ELF-1 (cell line): Measurements from ENCODE around the gene STPG2.

Source experiments
- DNase-seq: peaks from one replicate; pipeline ENCODE4 v3.0.0-alpha.2; 2016; ENCODE audit warnings: low read depth, low spot score

STPG2 gene

GRCh38 chr4:98143001-98143899, at the start of gene STPG2:
STPG2 (minus strand) TSS chr4:98143476.
- peak; percentile 96 for DNase-seq

GRCh38 chr4:98185279-98185678, 42.0 kb upstream of the STPG2 start:
- DNase-seq, result no peak

- no peak for DNase-seq
These were observed 38.5 kb upstream of the STPG2 start for GRCh38 chr4:98181809-98182208.

- DNase-seq, result no peak
These were observed 36.7 kb upstream of the STPG2 start for GRCh38 chr4:98179951-98180350.

GRCh38 chr4:98176531-98176930, 33.3 kb upstream of the STPG2 start:
- DNase-seq, result no peak

- no peak for DNase-seq
These were observed 26.8 kb upstream of the STPG2 start for GRCh38 chr4:98170035-98170434.

GRCh38 chr4:98166731-98167041, 23.4 kb upstream of the STPG2 start:
- DNase-seq, result no peak

GRCh38 chr4:98166025-98166730, 22.9 kb upstream of the STPG2 start:
- peak; percentile 29 for DNase-seq

GRCh38 chr4:98162696-98163095, 19.4 kb upstream of the STPG2 start:
- DNase-seq, result no peak

- DNase-seq, result no peak
These were observed 8.1 kb upstream of the STPG2 start for GRCh38 chr4:98151145-98151924.

- no peak for DNase-seq
These were observed 7.0 kb upstream of the STPG2 start for GRCh38 chr4:98150092-98150761.

GRCh38 chr4:98148856-98149255, 5.6 kb upstream of the STPG2 start:
- no peak for DNase-seq

GRCh38 chr4:98126141-98126540, 17.1 kb downstream of the STPG2 start:
- DNase-seq, result no peak

GRCh38 chr4:98125585-98125984, 17.7 kb downstream of the STPG2 start:
- no peak for DNase-seq

GRCh38 chr4:98117363-98117762, 25.9 kb downstream of the STPG2 start:
- no peak for DNase-seq

GRCh38 chr4:98113012-98113411, 30.3 kb downstream of the STPG2 start:
- DNase-seq, result no peak

GRCh38 chr4:98110929-98111328, 32.3 kb downstream of the STPG2 start:
- DNase-seq, result no peak

- no peak for DNase-seq
These were observed 33.1 kb downstream of the STPG2 start for GRCh38 chr4:98110214-98110613.

GRCh38 chr4:98102660-98103059, 40.6 kb downstream of the STPG2 start:
- no peak for DNase-seq

- DNase-seq, result no peak
These were observed 41.3 kb downstream of the STPG2 start for GRCh38 chr4:98101988-98102387.

- no peak for DNase-seq
These were observed 44.5 kb downstream of the STPG2 start for GRCh38 chr4:98098764-98099163.

- DNase-seq, result no peak
These were observed 49.2 kb downstream of the STPG2 start for GRCh38 chr4:98094118-98094517.
